Pancreas (tissue), 10 donors: ENCODE results near the gene FGF2. TPM values are rescaled to one million over a fixed set of nuclear protein-coding genes. Genes with fewer than 3 reads are reported as not detected.

Experiments
- ATAC-seq, 4 donors: fragments of 200-7000 bp; cut with Tn5 transposase; one replicate each; pipeline versions ENCODE4 v1.8.0 to v1.9.1; 2020; ENCODE audit warnings: mild to moderate bottlenecking in 4 of 4, moderate library complexity in 4 of 4
- DNase-seq, 6 donors: peaks; one replicate each; pipeline ENCODE4 v3.0.0-alpha.2; 2020
- FAIRE-seq: peaks from 2 replicates; lab custom pipeline; 2012; peaks lifted over from hg19 to GRCh38; lab: Jason Lieb, UNC
- H3K27ac ChIP-seq, 4 donors: fragments of 200-600 bp; sonication (generic); 1 replicate in 3 of 4; 2 replicates in 1 of 4; pipeline versions ENCODE4 v1.5.0 to v1.8.0; 2020
- H3K27me3 ChIP-seq, 4 donors: fragments of 200-600 bp; one replicate each; pipeline ENCODE4 v1.8.0; 2021
- H3K36me3 ChIP-seq, 3 donors: fragments of 200-600 bp; sonication (generic) in 1 of 3; one replicate each; pipeline versions ENCODE4 v1.5.0 to v1.8.0; 2020 to 2021
- H3K4me1 ChIP-seq, 3 donors: fragments of 200-600 bp; one replicate each; pipeline ENCODE4 v1.8.0; 2021
- H3K4me3 ChIP-seq, 4 donors: fragments of 200-600 bp; sonication (generic) in 2 of 4; one replicate each; pipeline versions ENCODE4 v1.5.0 to v1.8.0; 2020 to 2021
- H3K9me3 ChIP-seq, 4 donors: fragments of 200-600 bp; one replicate each; pipeline ENCODE4 v1.8.0; 2021
- CTCF ChIP-seq, 4 donors: fragments of 200-600 bp; sonication (generic) in 3 of 4; IDR thresholded peaks; one replicate each; pipeline versions ENCODE4 v1.5.0 to v1.8.0; 2021; ENCODE audit warnings: antibody characterized with exemption in 4 of 4
- WGBS, 2 donors: extraction: QIAGEN DNeasy Blood & Tissue Kit; methylation state at CpG; one replicate each; pipeline ENCODE4 v1.1.7; 2013; 5-methylcytosine and 5-hydroxymethylcytosine counted together
- intact Hi-C, 3 donors: fragments of 100-400 bp; cut with DNase I; formaldehyde crosslinking; loops; one replicate each; pipeline versions ENCODE4 v1.11.1 to v1.14.2; 2022
- polyA plus RNA-seq, 2 donors: library from polyadenylated mRNA; stranded (reverse); fragments of 200-250 nt; gene quantifications; one replicate each; pipeline ENCODE4 v1.2.3, GENCODE V29; 2013
- total RNA-seq, 6 donors: library from RNA; stranded (reverse); fragmentation: NEBNext Ultra II Directional in 4 of 6; extraction: Animal tissue kit (Norgen Biotek cat#: 25700) in 4 of 6; gene quantifications; one replicate each; pipeline versions ENCODE4 v1.2.1 to v1.2.4, GENCODE V29; 2021 to 2023
- donor health status: healthy with polysubstance abuse.
- donor health status: DM: no; HTN: no; CAD: no; lungs with moderate emphysema.
- donor health status: DM: no; HTN: no; CAD: no.
- donor health status: control.
- donor health status: control.
- donor health status: Bipolar disorder and iron deficiency.
- donor health status: DM: yes; HTN: yes; CAD: no.
- donor health status: DM: no; HTN: no; CAD: no.
- donor health status: DM: no; HTN: no; CAD: no.
- donor health status: DM: yes; HTN: yes; CAD: no.

Gene FGF2
- total and polyA plus RNA-seq, 8 donors, result 0.41 to 1.6 (median 0.71) TPM

GRCh38 chr4:122899682-122900081, 73.1 kb downstream of the FGF2 start:
- Histone ChIP-seq H3K9me3 (no peaks in the 10 kb centered on the region), H3K4me1 (no peaks in the 10 kb centered on the region), H3K27ac (no peak overlapping the region), H3K27me3 (no peaks in the 10 kb centered on the region), H3K36me3 (no peaks in the 10 kb centered on the region), H3K4me3 (no peak overlapping the region)
- WGBS, 2 donors, result 93 to 95% methylated on average over 7 of the region's 7 CpGs
- DNase-seq (no peak), FAIRE-seq (no peak), ATAC-seq (no peak)
- intact Hi-C loops, result loop anchor here in 1 of 3 donors (10.0 kb wide), 1 partner anchor 135 kb away; no protein-coding TSS in a partner anchor
- TF ChIP-seq CTCF (IDR thresholded peaks at IDR 0.05), result no peak

- no peaks in the 10 kb centered on the region for H3K9me3 ChIP-seq
- H3K4me3 ChIP-seq, result no peak overlapping the region
- FAIRE-seq, result no peak
- H3K27me3 ChIP-seq, result no peaks in the 10 kb centered on the region
- H3K27ac ChIP-seq, result no peak overlapping the region
- DNase-seq, result no peak
- intact Hi-C loops, result loop anchor here in 1 of 3 donors (10.0 kb wide), 1 partner anchor 136 kb away; no protein-coding TSS in a partner anchor
- H3K36me3 ChIP-seq, result no peaks in the 10 kb centered on the region
- 87 to 93% methylated on average over 3 of the region's 3 CpGs for WGBS, 2 donors
- no peaks in the 10 kb centered on the region for H3K4me1 ChIP-seq
- no peak for TF ChIP-seq CTCF (IDR thresholded peaks at IDR 0.05)
- ATAC-seq, result no peak
Observed at GRCh38 chr4:122900314-122900713, 73.7 kb downstream of the FGF2 start.

- ATAC-seq (no peak), DNase-seq (no peak), FAIRE-seq (no peak)
- Histone ChIP-seq H3K27ac (no peak overlapping the region), H3K36me3 (no peaks in the 10 kb centered on the region), H3K4me3 (no peak overlapping the region), H3K4me1 (no peaks in the 10 kb centered on the region), H3K27me3 (no peaks in the 10 kb centered on the region), H3K9me3 (no peaks in the 10 kb centered on the region)
- intact Hi-C loops, result loop anchor here in 1 of 3 donors (10.0 kb wide), 1 partner anchor 137 kb away; no protein-coding TSS in a partner anchor
- 71 to 81% methylated on average over 2 of the region's 2 CpGs for WGBS, 2 donors
- no peak for TF ChIP-seq CTCF (IDR thresholded peaks at IDR 0.05)
Observed at GRCh38 chr4:122901247-122902010, 74.8 kb downstream of the FGF2 start.

GRCh38 chr4:122903766-122904288, 77.2 kb downstream of the FGF2 start:
- H3K9me3 ChIP-seq, result no peaks in the 10 kb centered on the region
- ATAC-seq (no peak), FAIRE-seq (no peak), DNase-seq (no peak)
- H3K27me3 ChIP-seq, result no peaks in the 10 kb centered on the region
- no peaks in the 10 kb centered on the region for H3K4me1 ChIP-seq
- H3K27ac ChIP-seq, result no peak overlapping the region
- intact Hi-C loops, result loop anchor here in 1 of 3 donors (10.0 kb wide), 1 partner anchor 139 kb away; no protein-coding TSS in a partner anchor
- no peak for TF ChIP-seq CTCF (IDR thresholded peaks at IDR 0.05)
- H3K36me3 ChIP-seq, result no peaks in the 10 kb centered on the region
- H3K4me3 ChIP-seq, result no peak overlapping the region
